Upper lobe of left lung (tissue), 6 donors: Measurements from ENCODE around the gene PRCC. TPM values are rescaled to one million over a fixed set of nuclear protein-coding genes. Genes with fewer than 3 reads are reported as not detected.

Experiments used
- ATAC-seq, 2 donors: fragments of 200-7000 bp; cut with Tn5 transposase; one replicate each; pipeline ENCODE4 v1.9.1; 2022; ENCODE audit warnings: mild to moderate bottlenecking in 2 of 2, moderate library complexity in 2 of 2; ENCODE audit not compliant: low FRiP score in 2 of 2
- DNase-seq, 2 donors: peaks; one replicate each; pipeline ENCODE4 v3.0.0-alpha.2; 2019 to 2020
- H3K27ac ChIP-seq, 4 donors: fragments of 200-600 bp; sonication (generic); one replicate each; pipeline ENCODE4 v1.5.1; 2016 to 2019
- H3K27me3 ChIP-seq, 4 donors: fragments of 200-600 bp; sonication (generic); one replicate each; pipeline ENCODE4 v1.5.1; 2017 to 2019
- H3K36me3 ChIP-seq, 4 donors: fragments of 200-600 bp; sonication (generic); one replicate each; pipeline ENCODE4 v1.5.1; 2016 to 2019
- H3K4me1 ChIP-seq, 4 donors: fragments of 200-600 bp; sonication (generic); one replicate each; pipeline ENCODE4 v1.5.1; 2018 to 2019
- H3K4me3 ChIP-seq, 4 donors: fragments of 200-600 bp; sonication (generic); one replicate each; pipeline ENCODE4 v1.5.1; 2017 to 2019; ENCODE audit warnings: mild to moderate bottlenecking in 2 of 4, moderate library complexity in 1 of 4
- H3K9me3 ChIP-seq, 4 donors: fragments of 200-600 bp; sonication (generic); one replicate each; pipeline ENCODE4 v1.5.1; 2018 to 2019
- CTCF ChIP-seq, 6 experiments: fragments of 450-650 bp in 4 of 6; fragments of 200-600 bp in 2 of 6; sonication (generic) in 2 of 6; IDR thresholded peaks; one replicate each; pipeline ENCODE4 v1.5.1; 2016 to 2019; ENCODE audit warnings: antibody characterized with exemption in 6 of 6
- EP300 ChIP-seq, 4 donors: sonication (generic); formaldehyde crosslinking; IDR thresholded peaks; one replicate each; pipeline ENCODE4 v1.5.1; 2017; ENCODE audit warnings: antibody characterized with exemption in 4 of 4, control low read depth in 2 of 4
- POLR2A ChIP-seq, 4 donors: fragments of 450-650 bp; IDR thresholded peaks; one replicate each; pipeline ENCODE4 v1.5.1; 2016 to 2017; ENCODE audit warnings: antibody characterized with exemption in 4 of 4, mild to moderate bottlenecking in 2 of 4
- POLR2AphosphoS5 ChIP-seq, 2 donors: sonication (generic); formaldehyde crosslinking; IDR thresholded peaks; one replicate each; pipeline ENCODE4 v1.5.1; 2017; ENCODE audit warnings: antibody characterized with exemption in 2 of 2
- WGBS, 2 donors: methylation state at CpG; one replicate each; pipeline ENCODE4 v1.1.5; 2017 to 2018; 5-methylcytosine and 5-hydroxymethylcytosine counted together
- total RNA-seq, 6 donors: library from RNA; depleted of rRNA in 4 of 6; stranded (reverse); fragments of >200 nt in 4 of 6; gene quantifications; one replicate each; pipeline versions ENCODE4 v1.1.0 to v1.2.1, GENCODE V29; 2016 to 2021
- donor health status: DM: no; HTN: no; CAD: no; lungs with moderate emphysema.
- donor health status: DM: no; HTN: yes; CAD: no; lungs with severe emphysema.

Gene PRCC
- total RNA-seq, 6 donors from 2014 or later = 36.5 to 52.4 (median 40.8) TPM

- 95 to 98% methylated on average over 4 of the region's 4 CpGs for WGBS, 2 donors
- Histone ChIP-seq H3K36me3 (peaks cover 30 to 89% (median 61%) of the 10 kb centered on the region in 4 donors), H3K4me1 (no peaks in the 10 kb centered on the region)
Measured at GRCh38 chr1:156789621-156790318, 22.4 kb downstream of the PRCC start.

GRCh38 chr1:156794506-156795373 is 27.4 kb downstream of the PRCC start:
- H3K9me3 ChIP-seq = no peaks in the 10 kb centered on the region
- DNase-seq (no peak), ATAC-seq (no peak)
- H3K27ac ChIP-seq = no peak overlapping the region
- TF ChIP-seq CTCF (IDR thresholded peaks at IDR 0.05) (no peak), POLR2A (IDR thresholded peaks at IDR 0.05) (no peak), EP300 (IDR thresholded peaks at IDR 0.05) (no peak), POLR2AphosphoS5 (IDR thresholded peaks at IDR 0.05) (no peak)
- 73 to 79% methylated on average over 7 of the region's 7 CpGs for WGBS, 2 donors
- H3K36me3 ChIP-seq = peaks cover 47 to 93% (median 82%) of the 10 kb centered on the region in 4 donors
- no peak overlapping the region for H3K4me3 ChIP-seq
- no peaks in the 10 kb centered on the region for H3K27me3 ChIP-seq
- H3K4me1 ChIP-seq = no peaks in the 10 kb centered on the region

More at GRCh38 chr1:156789621-156790318, 22.4 kb downstream of the PRCC start:
- Histone ChIP-seq H3K27me3 (no peaks in the 10 kb centered on the region), H3K4me3 (no peak overlapping the region), H3K9me3 (no peaks in the 10 kb centered on the region), H3K27ac (no peak overlapping the region)
- ATAC-seq (no peak), DNase-seq (no peak)
- TF ChIP-seq POLR2AphosphoS5 (IDR thresholded peaks at IDR 0.05) (no peak), EP300 (IDR thresholded peaks at IDR 0.05) (no peak), CTCF (IDR thresholded peaks at IDR 0.05) (no peak)

DNA sequence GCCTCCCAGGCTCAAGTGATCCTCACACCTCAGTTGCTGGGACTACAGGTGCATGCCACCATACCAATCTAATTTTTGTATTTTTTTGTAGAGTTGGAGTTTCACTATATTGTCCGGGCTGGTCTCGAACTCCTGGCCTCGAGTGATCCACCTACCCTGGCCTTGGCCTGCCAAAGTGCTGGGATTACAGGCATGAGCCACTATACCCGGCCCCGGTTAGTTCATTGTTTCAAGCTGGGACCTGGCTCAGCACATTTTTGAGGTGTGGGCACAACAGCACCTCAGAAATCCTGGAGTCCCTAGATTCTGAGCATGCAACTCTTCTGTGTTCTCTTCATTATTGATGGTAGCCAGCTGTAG is 28.0 kb downstream of the PRCC start:
- ATAC-seq (no peak), DNase-seq (no peak)
- H3K27me3 ChIP-seq = no peaks in the 10 kb centered on the region
- no peaks in the 10 kb centered on the region for H3K9me3 ChIP-seq
- 92 to 93% methylated on average over 5 of the region's 5 CpGs for WGBS, 2 donors
- no peak for TF ChIP-seq POLR2A (IDR thresholded peaks at IDR 0.05)
- TF ChIP-seq POLR2AphosphoS5 (IDR thresholded peaks at IDR 0.05) = no peak
- no peak overlapping the region for H3K27ac ChIP-seq
- no peak overlapping the region for H3K4me3 ChIP-seq
- H3K36me3 ChIP-seq = peaks cover 47 to 99% (median 87%) of the 10 kb centered on the region in 4 donors
- H3K4me1 ChIP-seq = no peaks in the 10 kb centered on the region

GRCh38 chr1:156795787-156796186 is 28.5 kb downstream of the PRCC start:
- H3K4me3 ChIP-seq = no peak overlapping the region
- no peak overlapping the region for H3K27ac ChIP-seq
- DNase-seq = no peak
- no peaks in the 10 kb centered on the region for H3K27me3 ChIP-seq
- no peaks in the 10 kb centered on the region for H3K4me1 ChIP-seq
- ATAC-seq = peak in 1 of 2 donors; percentile 24
- 61 to 68% methylated on average over 7 of the region's 7 CpGs for WGBS, 2 donors
- peaks cover 47 to 100% (median 91%) of the 10 kb centered on the region in 4 donors for H3K36me3 ChIP-seq
- no peaks in the 10 kb centered on the region for H3K9me3 ChIP-seq
- no peak for TF ChIP-seq CTCF (IDR thresholded peaks at IDR 0.05)
- no peak for TF ChIP-seq POLR2A (IDR thresholded peaks at IDR 0.05)
- no peak for TF ChIP-seq EP300 (IDR thresholded peaks at IDR 0.05)
- TF ChIP-seq POLR2AphosphoS5 (IDR thresholded peaks at IDR 0.05) = no peak

GRCh38 chr1:156796340-156797097 is 29.2 kb downstream of the PRCC start:
- H3K27me3 ChIP-seq = no peaks in the 10 kb centered on the region
- no peak overlapping the region for H3K27ac ChIP-seq
- TF ChIP-seq CTCF (IDR thresholded peaks at IDR 0.05) = no peak
- no peak for TF ChIP-seq POLR2A (IDR thresholded peaks at IDR 0.05)
- TF ChIP-seq EP300 (IDR thresholded peaks at IDR 0.05) = no peak
- no peak for TF ChIP-seq POLR2AphosphoS5 (IDR thresholded peaks at IDR 0.05)
- H3K4me1 ChIP-seq = no peaks in the 10 kb centered on the region
- H3K4me3 ChIP-seq = no peak overlapping the region
- DNase-seq (no peak), ATAC-seq (peak in 1 of 2 donors; percentile 64)
- peaks cover 42 to 100% (median 92%) of the 10 kb centered on the region in 4 donors for H3K36me3 ChIP-seq
- H3K9me3 ChIP-seq = no peaks in the 10 kb centered on the region
- WGBS, 2 donors = 87 to 94% methylated on average over 8 of the region's 8 CpGs
